H1 (cell line): ENCODE data around the gene MCUB. TPM values are rescaled to one million over a fixed set of nuclear protein-coding genes. Genes with fewer than 3 reads are reported as not detected.

Experiments used
- CHD7 ChIP-seq: fragments of 300-600 bp; sonication (generic); IDR thresholded peaks from 2 replicates; pipeline ENCODE4 v1.7.1; 2012; ENCODE audit warnings: low read length, moderate library complexity, mild to moderate bottlenecking, inconsistent platforms; ENCODE audit not compliant: insufficient replicate concordance
- EP300 ChIP-seq, 2 experiments: IDR thresholded peaks; 1 replicate in 1 of 2; 2 replicates in 1 of 2; pipeline ENCODE4 v1.6.1; 2011 to 2012; ENCODE audit warnings: low read depth in 2 of 2, low read length in 2 of 2, mild to moderate bottlenecking in 2 of 2, borderline replicate concordance in 1 of 2, inconsistent platforms in 1 of 2, moderate library complexity in 1 of 2
- HDAC2 ChIP-seq, 2 experiments: fragments of 300-600 bp in 1 of 2; sonication (generic) in 1 of 2; IDR thresholded peaks; 2 replicates each; pipeline ENCODE4 v1.6.1; 2011 to 2012; ENCODE audit warnings: low read depth in 2 of 2, low read length in 2 of 2, mild to moderate bottlenecking in 2 of 2, moderate library complexity in 2 of 2, borderline replicate concordance in 1 of 2, inconsistent platforms in 1 of 2
- JUN ChIP-seq: IDR thresholded peaks from 2 replicates; pipeline ENCODE4 v1.6.1; 2011; ENCODE audit warnings: low read depth, mild to moderate bottlenecking, improper control_type of control experiment, low read length
- RAD21 ChIP-seq, 2 experiments: IDR thresholded peaks in 1 of 2; conservative IDR thresholded peaks in 1 of 2; 2 replicates each; pipeline ENCODE4 v1.6.1; 2011; ENCODE audit warnings: low read depth in 2 of 2, low read length in 2 of 2, improper control_type of control experiment in 1 of 2, inconsistent platforms in 1 of 2, mild to moderate bottlenecking in 1 of 2, moderate library complexity in 1 of 2
- RNF2 ChIP-seq: fragments of 200-900, 300-1000 bp; sonication (generic); IDR thresholded peaks from 2 replicates; pipeline ENCODE4 v1.7.1; 2016; ENCODE audit warnings: borderline replicate concordance, low read depth, mild to moderate bottlenecking, antibody characterized with exemption, low read length; ENCODE audit not compliant: poor library complexity, severe bottlenecking; ENCODE audit errors: missing control alignments
- SUZ12 ChIP-seq: fragments of 200-600 bp; sonication (generic); IDR thresholded peaks from 2 replicates; pipeline ENCODE4 v1.6.1; 2012; ENCODE audit warnings: mild to moderate bottlenecking, inconsistent platforms, low read length, moderate library complexity, mixed read lengths
- ZNF274 ChIP-seq: IDR thresholded peaks from 2 replicates; pipeline ENCODE4 v1.7.0; 2012; ENCODE audit warnings: low read length, borderline replicate concordance; ENCODE audit errors: extremely low read depth
- polyA plus RNA-seq, 7 experiments: library from polyadenylated mRNA; depleted of rRNA in 3 of 7; stranded (reverse) in 5 of 7; unstranded in 2 of 7; fragments of >200 nt in 5 of 7; fragments of 200-250 nt in 2 of 7; gene quantifications; 1 replicate in 5 of 7; 2 replicates in 1 of 7; 4 replicates in 1 of 7; pipeline versions ENCODE4 v1.2.1 to v1.2.3, GENCODE V29; 2011 to 2013; ENCODE audit warnings: missing spikeins in 2 of 7, mixed read lengths in 2 of 7
- total RNA-seq: library from RNA; stranded (reverse); fragmentation: NEBNext Ultra II Directional; extraction: Animal tissue kit (Norgen Biotek cat#: 25700); gene quantifications from 2 replicates; pipeline ENCODE4 v1.2.1, GENCODE V29; 2021

MCUB gene
- total and polyA plus RNA-seq, 2 of the 8 experiments (the other 6 are each of a cell fraction or from before 2014, with no cell fraction given), result 15.2 to 19.4 TPM

- TF ChIP-seq CHD7, result no peak
- TF ChIP-seq ZNF274, result no peak
- TF ChIP-seq EP300 (IDR thresholded peaks at IDR 0.05; ENCODE audit: borderline replicate concordance in 1 of 2, low read depth in 2 of 2, low read length in 2 of 2), result no peak
- no peak for TF ChIP-seq JUN
- no peak for TF ChIP-seq RNF2
- TF ChIP-seq SUZ12, result 0 out of 2 replicates have a peak, but pooled peaks have one; percentile 25
- TF ChIP-seq HDAC2 (IDR thresholded peaks at IDR 0.05; ENCODE audit: borderline replicate concordance in 1 of 2, low read depth in 2 of 2, low read length in 2 of 2), result peak in 1 of 2 experiments; percentile 90; a peak in 2 of 4 replicates
- peak; percentile 36 to 58; a peak in 3 of 4 replicates for TF ChIP-seq RAD21 (IDR thresholded peaks at IDR 0.05 in 1 of 2, conservative IDR thresholded peaks at IDR 0.05 in 1 of 2; ENCODE audit: low read depth in 2 of 2, low read length in 2 of 2)
Measured at GRCh38 chr4:109702950-109703663, 143.1 kb downstream of the MCUB start, which contains the start of gene CASP6 (continued).
